GM19397 (cell line): ENCODE data around the gene PDE4B.
"Not testable (repeated sequence)": the region's sequence is repeated elsewhere in the genome, so short reads cannot be mapped to it uniquely, and the experiment has no call there.

Source experiments
- ATAC-seq: cut with Tn5 transposase; IDR thresholded peaks from one replicate; pipeline ENCODE4 v1.9.1; 2021; ENCODE audit warnings: mild to moderate bottlenecking, moderate library complexity; ENCODE audit not compliant: unreplicated experiment

Gene PDE4B

GRCh38 chr1:65813956-65814355 lies 21.3 kb downstream of the PDE4B start:
- no peak for ATAC-seq

- ATAC-seq = no peak
Measured at GRCh38 chr1:65814752-65815151, 22.1 kb downstream of the PDE4B start.

GRCh38 chr1:65817891-65818290 lies 25.2 kb downstream of the PDE4B start:
- no peak for ATAC-seq

- ATAC-seq = no peak
Measured at GRCh38 chr1:65818966-65819365, 26.3 kb downstream of the PDE4B start.

- ATAC-seq = no peak
Measured at GRCh38 chr1:65820983-65821382, 28.3 kb downstream of the PDE4B start.

- no peak for ATAC-seq
Measured at GRCh38 chr1:65821386-65821785, 28.7 kb downstream of the PDE4B start.

GRCh38 chr1:65824103-65824502 lies 31.4 kb downstream of the PDE4B start:
- no peak for ATAC-seq

- ATAC-seq = no peak
Measured at GRCh38 chr1:65825741-65826140, 33.0 kb downstream of the PDE4B start.

- ATAC-seq = no peak
Measured at GRCh38 chr1:65826782-65827181, 34.1 kb downstream of the PDE4B start.

GRCh38 chr1:65827346-65827745 lies 34.7 kb downstream of the PDE4B start:
- ATAC-seq = no peak

GRCh38 chr1:65830306-65830705 lies 37.6 kb downstream of the PDE4B start:
- no peak for ATAC-seq

GRCh38 chr1:65832296-65832695 lies 39.6 kb downstream of the PDE4B start:
- no peak for ATAC-seq

GRCh38 chr1:65836686-65837085 lies 44.0 kb downstream of the PDE4B start:
- no peak for ATAC-seq

GRCh38 chr1:65840683-65841082 lies 48.0 kb downstream of the PDE4B start:
- ATAC-seq = no peak

GRCh38 chr1:65844296-65844695 lies 51.6 kb downstream of the PDE4B start:
- ATAC-seq = no peak

GRCh38 chr1:65844821-65845534 lies 52.3 kb downstream of the PDE4B start:
- ATAC-seq = no peak

- no peak for ATAC-seq
Measured at GRCh38 chr1:65845535-65846060, 52.9 kb downstream of the PDE4B start.

GRCh38 chr1:65846866-65847265 lies 54.2 kb downstream of the PDE4B start:
- ATAC-seq = no peak

- ATAC-seq = no peak
Measured at GRCh38 chr1:65850281-65850680, 57.6 kb downstream of the PDE4B start.

- not testable (repeated sequence) for ATAC-seq
Measured at GRCh38 chr1:65856591-65856990, 63.9 kb downstream of the PDE4B start.

- ATAC-seq = no peak
Measured at GRCh38 chr1:65866439-65866838, 73.7 kb downstream of the PDE4B start.

GRCh38 chr1:65872301-65872700 lies 79.6 kb downstream of the PDE4B start:
- ATAC-seq = no peak

GRCh38 chr1:65878342-65878741 lies 85.6 kb downstream of the PDE4B start:
- not testable (repeated sequence) for ATAC-seq
